OCI-LY3 (cell line): ENCODE data around the gene MT1G.

Experiments
- EZH2phosphoT487 ChIP-seq: fragments of 200-600 bp; shearing (Covaris generic); IDR thresholded peaks from 2 replicates; pipeline ENCODE4 v1.6.1; 2018; ENCODE audit warnings: antibody characterized with exemption, mixed run types, low read depth
- TF ChIP-seq, protein P1 (sequence below): fragments of 200-600, 300-600 bp; sonication (generic); IDR thresholded peaks from 2 replicates; pipeline ENCODE4 v1.5.1; 2014; ENCODE audit warnings: antibody characterized with exemption, low read length, low read depth

DNA sequence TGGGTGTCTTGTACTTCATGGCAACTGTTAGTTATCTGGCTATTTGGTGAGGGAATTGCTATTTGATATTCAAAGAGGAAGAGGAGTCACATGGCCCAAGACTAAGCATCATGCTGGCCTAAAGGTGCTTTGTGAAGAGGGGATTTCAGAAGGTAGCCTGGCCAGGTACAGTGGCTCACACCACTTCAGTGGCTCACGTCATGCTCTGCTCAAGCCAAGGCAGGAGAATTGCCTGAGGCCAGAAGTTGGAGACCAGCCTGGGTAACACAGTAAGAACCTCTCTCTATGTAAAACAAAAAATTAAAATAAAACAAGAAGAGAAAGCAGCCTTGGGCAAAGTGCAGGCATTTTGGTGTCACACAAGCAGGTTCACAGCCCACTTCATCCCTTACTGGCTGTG lies 22.6 kb downstream of the MT1G start:
- TF ChIP-seq, protein P1, sequence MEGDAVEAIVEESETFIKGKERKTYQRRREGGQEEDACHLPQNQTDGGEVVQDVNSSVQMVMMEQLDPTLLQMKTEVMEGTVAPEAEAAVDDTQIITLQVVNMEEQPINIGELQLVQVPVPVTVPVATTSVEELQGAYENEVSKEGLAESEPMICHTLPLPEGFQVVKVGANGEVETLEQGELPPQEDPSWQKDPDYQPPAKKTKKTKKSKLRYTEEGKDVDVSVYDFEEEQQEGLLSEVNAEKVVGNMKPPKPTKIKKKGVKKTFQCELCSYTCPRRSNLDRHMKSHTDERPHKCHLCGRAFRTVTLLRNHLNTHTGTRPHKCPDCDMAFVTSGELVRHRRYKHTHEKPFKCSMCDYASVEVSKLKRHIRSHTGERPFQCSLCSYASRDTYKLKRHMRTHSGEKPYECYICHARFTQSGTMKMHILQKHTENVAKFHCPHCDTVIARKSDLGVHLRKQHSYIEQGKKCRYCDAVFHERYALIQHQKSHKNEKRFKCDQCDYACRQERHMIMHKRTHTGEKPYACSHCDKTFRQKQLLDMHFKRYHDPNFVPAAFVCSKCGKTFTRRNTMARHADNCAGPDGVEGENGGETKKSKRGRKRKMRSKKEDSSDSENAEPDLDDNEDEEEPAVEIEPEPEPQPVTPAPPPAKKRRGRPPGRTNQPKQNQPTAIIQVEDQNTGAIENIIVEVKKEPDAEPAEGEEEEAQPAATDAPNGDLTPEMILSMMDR, result no peak
- no peak for TF ChIP-seq EZH2phosphoT487
